ENCODE results near the gene EPHB6.

The EPHB6 gene, protein sequence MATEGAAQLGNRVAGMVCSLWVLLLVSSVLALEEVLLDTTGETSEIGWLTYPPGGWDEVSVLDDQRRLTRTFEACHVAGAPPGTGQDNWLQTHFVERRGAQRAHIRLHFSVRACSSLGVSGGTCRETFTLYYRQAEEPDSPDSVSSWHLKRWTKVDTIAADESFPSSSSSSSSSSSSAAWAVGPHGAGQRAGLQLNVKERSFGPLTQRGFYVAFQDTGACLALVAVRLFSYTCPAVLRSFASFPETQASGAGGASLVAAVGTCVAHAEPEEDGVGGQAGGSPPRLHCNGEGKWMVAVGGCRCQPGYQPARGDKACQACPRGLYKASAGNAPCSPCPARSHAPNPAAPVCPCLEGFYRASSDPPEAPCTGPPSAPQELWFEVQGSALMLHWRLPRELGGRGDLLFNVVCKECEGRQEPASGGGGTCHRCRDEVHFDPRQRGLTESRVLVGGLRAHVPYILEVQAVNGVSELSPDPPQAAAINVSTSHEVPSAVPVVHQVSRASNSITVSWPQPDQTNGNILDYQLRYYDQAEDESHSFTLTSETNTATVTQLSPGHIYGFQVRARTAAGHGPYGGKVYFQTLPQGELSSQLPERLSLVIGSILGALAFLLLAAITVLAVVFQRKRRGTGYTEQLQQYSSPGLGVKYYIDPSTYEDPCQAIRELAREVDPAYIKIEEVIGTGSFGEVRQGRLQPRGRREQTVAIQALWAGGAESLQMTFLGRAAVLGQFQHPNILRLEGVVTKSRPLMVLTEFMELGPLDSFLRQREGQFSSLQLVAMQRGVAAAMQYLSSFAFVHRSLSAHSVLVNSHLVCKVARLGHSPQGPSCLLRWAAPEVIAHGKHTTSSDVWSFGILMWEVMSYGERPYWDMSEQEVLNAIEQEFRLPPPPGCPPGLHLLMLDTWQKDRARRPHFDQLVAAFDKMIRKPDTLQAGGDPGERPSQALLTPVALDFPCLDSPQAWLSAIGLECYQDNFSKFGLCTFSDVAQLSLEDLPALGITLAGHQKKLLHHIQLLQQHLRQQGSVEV

DNA sequence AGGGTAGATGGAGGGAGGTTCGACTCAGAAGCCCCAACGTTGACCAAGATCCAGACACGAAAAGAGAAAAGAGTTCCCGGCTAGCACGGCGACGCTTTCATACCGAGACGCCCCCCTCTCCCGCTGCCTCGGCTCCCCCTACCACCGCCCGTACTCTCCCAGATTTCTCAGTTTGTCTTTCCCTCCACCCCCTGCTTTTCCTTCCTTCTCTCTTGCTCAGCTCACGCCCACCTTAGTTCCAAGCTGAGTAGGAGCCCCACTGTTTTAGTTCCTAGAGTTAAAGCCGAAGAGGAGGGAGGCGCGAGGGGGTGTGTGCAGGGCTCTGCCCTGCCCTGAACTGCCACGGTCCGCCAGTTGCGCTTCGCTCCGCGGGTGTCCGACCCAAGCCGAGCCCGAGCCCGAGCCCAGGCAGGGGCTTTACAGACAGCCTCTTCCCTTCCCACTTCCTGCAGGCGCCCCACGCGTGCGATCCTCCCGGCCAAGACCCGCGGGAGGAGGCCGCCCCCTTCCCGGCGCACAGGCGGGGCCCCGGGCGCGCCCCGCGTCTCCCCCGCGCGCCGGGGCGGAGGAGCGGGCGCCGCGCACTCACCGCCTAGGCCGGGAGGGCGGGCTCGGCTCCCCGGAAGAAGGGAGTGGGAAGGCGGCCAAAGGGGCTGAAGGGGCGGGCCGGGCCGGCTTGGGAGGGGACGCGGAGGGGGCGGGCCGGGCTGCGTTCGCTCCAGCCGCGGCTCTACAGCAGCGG lies at the start of gene EPHB6:
EPHB6 (plus strand) TSS at position 705 of the 742 bp plus-strand sequence. CDS start 8,152 bp downstream, outside the sequence.
- DNase-seq, result peak; percentile 69 to 75

DNA sequence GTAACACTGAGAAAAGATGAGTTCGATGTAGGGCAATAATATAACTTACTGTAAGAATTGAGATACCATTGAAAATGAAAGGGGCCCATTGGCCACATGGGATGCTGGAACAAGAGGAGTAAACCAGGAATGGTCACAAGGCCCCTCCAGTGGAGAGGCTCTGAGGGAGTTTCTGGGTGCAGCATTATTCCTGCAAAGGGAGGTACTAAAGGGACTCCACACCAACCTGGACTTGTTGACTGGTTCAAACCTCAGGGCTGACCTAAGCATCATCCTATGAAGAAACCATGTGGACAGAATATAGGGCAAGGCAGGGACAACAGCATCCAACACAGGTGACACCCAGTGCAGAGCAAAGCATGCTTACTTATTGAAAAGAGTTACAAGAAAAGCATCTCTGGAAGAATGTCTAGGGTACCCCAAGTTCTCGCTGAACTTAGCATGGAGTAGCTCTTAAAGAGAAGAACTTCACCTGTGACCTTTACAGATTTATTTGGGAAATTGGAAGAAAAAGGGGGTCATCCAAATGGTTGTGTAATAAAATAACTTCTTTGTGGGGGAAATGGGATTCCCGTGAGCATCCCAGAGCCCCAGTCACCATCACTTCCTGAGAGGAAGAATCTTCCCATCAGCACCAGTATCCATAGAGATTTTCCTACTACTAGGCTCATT lies 49.4 kb upstream of the EPHB6 start:
- peak; percentile 36 to 38 for DNase-seq

DNA sequence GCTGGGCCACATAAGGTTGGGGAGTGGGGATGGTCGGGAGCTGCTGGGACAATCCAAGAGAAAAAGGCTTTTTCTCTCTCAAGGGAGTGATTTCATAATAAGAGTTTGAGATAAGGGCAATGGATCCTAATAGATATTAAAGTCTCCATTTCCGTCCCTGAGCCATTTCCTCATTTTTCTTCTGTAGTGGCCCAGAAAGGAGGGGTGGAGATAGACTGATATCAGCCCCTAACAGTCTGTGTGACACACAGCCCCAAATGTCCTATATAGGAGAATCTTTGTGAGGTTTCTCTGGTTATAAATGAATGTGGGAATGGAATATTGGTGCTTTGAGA lies 48.9 kb upstream of the EPHB6 start:
- DNase-seq, result no peak

DNA sequence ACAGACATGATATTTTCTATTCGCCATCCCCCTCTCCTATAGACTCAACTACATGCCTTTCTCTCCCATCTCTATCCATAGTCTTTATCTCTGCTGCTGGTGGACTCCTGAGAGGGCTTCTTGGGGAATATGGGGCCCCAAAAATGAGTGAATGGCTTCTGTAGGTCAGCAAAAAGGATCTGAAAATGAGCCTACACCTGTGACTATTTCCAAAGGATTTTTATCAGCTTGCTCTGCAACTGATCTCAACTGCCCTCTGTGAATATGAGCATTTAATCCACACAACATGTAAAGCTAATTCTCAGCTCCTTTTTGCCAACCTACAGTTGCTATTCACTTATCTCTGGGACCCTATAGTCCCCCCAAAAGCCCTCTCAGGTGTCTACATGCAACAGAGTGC lies 47.9 kb upstream of the EPHB6 start:
- DNase-seq, result peak; percentile 47 to 52

DNA sequence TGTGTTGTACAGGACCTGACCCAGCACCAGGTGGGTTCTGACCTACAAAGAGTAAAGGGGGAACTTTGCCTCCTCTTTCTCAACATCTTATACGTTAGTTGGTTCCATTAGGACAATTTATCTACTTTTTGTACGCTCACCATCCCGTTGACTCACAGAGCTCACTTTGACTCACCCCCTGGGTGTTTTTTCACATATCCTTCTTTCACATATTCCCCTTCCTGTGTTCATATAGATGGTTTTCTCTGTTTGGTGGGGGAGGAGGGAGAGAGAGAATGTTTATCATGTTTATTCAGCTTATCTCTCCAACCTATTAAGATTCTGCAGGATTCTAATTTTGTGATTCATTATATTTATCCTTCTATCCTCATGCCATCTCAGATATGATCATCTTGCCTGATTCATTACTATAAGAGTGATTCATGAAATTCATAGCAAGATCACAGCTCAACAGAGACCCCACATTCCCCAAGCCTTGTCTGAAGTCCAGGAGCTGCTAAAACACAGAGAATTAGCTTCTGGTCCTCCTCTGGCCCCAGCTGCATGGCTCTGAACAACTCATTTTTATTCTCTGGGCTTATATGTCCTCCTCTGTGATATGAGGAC lies 46.9 kb upstream of the EPHB6 start:
- peak; percentile 51 to 61 for DNase-seq

DNA sequence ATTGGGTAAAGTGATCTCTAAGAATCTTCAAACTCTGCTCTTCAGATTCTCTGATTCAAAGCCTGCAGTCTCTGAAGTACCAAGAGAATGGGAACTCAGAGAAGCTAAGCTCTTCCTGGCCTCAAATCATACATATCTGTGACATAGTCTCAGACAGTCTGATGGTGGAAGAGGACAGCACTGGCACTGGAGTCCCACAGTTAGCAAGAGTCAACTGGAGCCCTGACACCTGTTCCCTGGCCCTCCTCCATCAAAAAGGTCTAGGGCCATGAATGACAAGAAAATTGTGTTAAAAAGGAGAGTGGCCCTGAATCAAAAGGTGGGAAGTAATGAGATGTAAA lies 46.4 kb upstream of the EPHB6 start:
- DNase-seq, result no peak

DNA sequence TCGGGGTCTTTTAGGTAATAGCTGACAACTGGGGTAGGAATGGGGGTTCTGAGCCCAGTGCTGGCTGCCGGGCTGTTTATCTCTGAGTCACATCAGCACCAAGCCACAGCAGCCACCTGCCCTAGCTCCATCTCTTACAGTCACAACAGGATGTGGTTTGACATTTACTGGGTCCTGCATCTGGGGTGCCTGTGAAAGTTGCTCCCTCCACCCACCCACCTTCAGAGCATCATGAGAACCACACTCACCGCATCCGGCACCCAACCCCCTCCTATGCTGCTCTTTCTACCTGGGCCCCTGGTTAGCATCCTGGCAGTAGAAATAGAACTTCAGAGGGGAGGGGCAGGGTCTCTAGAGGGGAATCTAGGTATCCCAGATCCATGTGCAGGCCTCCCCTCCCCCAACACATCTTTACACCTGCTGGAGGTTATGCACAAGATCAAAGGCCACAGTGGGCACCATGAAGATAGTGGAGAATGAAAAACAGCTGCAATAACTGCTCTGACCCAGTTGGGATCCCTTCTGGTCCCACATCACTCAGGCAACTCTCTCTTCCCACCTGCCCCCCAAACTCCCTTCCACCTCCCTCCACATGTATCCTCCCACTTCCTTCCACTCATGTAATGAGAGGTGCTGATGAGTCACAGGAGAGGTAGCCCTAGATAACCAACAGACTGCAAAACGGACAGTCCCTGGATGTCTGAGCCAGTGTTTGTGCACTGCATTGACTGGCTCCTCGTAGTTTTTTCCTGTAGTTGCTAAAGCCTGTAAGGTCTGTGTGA lies 45.9 kb upstream of the EPHB6 start:
- peak; percentile 93 to 94 for DNase-seq

DNA sequence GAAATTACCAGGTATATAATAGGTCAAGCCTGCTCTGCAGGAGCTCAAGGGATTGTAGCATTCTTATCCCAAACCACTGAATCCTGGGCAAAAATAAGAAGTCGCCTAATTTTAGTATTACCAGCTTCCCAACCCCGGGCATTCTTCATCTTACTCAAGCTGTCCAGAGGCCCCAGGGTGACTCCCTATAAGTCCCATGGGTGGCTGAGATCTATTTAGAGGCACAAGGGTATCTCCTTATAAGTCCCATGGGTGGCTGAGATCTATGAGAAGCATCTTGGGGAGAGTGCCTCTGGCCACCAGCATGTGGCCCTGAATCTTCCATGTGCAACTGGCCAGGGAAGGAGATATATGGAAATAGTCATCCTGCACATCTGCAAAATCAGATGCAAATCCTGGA lies 45.2 kb upstream of the EPHB6 start:
- peak; percentile 53 to 60 for DNase-seq

DNA sequence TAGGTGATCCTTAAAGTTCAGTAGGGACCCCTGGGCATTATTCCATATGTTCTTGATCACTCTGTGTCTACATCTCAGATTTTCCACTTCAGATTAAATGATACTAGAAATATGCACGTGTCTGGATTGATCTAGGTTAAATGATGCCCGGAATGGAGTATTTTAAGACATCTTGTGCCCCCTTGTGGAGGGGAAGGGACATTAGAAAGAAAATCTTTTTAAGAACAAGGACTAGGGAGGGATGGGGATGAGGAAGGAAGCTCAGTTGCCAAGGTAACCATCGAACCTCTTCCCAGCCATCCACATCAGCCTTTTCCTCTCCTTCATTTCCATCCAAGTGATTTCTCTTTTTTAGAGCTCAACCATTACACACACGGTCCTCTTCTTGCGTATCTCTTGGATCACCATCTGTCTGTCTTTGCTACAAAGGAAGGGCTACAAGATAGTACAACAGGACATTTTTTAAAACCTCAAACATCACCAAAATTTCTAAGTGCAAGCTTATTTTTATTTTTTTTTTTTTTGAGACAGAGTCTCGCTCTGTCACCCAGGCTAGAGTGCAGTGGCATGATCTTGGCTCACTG lies 43.6 kb upstream of the EPHB6 start:
- peak in 1 of 2 experiments; percentile 46 for DNase-seq

DNA sequence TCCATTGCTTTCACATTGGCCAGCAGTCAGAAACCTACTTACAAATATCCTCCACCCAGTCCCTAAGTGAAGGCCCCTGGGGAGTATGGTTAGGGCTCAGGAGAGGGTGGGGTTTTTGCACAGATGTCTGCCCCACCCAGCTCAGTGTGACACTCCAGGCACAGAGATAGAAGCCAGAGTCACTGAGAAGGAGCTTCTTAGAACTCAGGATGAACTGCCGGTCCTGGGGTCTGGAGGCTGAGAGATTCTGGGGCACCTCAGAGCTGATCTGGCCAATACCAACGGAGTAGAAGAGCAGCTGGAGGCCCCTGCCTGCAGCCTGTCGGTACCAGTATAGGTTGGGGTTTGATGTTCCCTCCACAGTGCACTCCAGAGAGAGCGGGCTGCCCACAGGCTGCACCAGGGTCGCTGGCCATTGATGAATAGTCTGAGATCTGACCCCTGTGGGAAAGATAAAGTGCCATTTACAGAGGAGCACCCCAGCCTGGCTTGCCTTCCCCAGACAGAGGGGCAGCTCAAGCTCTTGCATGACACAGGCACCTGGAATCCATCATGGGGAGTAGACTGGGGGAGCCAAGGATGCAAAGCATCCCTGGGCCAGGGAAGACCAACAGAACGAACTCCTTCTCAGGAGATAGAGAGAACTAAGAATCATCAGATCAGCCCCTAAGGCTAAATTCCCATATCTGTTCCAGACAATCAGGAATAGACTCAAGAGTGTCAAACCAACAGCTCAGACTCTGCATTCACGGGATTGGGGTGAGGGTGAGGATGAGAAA lies 42.2 kb upstream of the EPHB6 start:
- DNase-seq, result no peak

DNA sequence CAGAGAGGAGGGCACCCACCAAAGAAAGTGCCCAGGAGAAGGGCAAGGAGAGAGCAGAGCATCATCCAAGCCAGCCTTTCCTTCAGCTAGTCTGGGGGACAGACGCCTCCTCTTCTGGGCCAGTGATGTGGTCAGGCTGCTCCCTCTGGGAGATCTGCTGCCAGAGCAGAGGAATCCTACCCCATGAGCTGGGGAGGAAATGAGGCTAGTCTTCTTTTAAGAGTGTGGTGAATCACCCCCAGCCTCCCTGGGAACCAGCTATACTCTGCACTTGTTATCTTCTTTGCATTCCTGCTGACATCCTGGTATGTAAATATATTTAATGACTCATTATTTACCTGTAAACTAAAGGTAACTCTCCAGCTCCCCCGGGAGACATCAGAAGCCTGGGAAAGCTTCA lies 41.6 kb upstream of the EPHB6 start:
- DNase-seq, result no peak

DNA sequence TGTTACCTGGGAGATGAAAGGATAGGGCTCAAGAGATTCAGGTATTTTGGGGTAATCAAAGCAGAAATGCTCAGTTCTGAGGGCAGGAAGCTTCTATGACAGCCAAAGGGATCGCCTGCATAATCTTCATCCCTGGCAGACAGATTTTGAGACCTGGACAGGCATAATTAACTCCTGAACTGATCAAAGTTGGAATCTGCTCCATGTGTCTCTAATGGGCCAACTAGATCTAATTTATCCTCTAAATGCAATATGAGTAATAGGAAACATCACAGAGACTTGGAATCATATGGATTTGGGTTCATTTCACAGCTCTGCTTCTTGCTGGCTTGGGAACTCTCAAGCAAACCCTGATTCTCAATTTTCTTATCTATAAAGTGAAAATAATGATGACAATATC lies 41.2 kb upstream of the EPHB6 start:
- DNase-seq, result no peak

DNA sequence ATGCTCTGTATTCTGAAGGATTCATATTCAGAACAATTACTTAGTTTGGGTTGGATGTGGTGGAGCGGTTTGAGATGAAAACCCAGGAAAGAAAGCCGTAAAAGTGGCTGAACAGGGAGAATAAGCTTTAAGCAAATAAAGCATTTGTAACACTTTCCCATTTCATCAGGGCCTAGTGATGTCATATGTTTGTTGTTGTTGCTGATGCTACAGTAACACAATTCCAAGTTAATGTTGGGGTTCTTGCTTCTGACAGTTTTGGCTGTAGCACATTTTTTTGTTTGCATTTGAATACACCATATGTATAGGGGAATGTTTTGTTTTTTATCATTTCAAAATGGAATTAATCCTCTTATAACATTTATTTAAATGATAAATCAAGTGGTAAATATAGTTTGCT lies 40.4 kb upstream of the EPHB6 start:
- DNase-seq, result no peak

DNA sequence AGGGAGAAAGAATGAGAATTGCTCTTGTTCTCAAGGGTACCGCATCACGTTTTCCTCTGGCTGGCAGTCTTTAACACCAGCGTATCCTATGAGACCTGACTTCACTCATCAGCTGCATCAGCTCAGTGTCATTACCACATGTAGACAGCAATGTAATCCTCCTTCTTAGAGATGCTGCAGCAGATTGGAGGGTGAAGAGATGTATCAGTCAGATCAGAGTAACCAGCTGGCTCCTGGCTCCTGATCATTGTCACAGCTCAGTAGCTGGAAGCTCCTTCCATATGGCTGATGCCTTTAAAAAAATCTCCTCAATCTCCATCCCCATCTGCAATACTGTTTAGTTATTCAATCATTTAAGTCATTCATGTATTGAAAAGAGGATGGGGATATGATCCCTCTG lies 39.7 kb upstream of the EPHB6 start:
- DNase-seq, result no peak

DNA sequence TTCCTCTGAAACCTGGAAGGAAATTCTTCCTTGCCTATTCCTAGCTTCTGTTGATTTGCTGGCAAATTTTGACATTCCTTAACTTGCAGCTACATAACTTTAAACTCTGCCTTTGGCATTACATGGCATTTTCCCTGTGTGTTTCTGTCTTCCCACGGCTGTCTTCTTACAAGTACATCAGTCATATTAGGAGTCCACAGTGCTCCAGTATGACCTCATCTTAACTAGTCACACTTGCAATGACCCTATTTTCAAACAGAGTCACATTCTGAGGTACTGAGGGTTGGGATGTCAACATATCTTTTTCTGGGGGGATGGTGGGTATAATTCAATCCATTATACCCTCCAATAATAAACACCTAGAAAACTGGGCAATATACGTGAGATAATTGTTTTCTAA lies 37.4 kb upstream of the EPHB6 start:
- no peak for DNase-seq

DNA sequence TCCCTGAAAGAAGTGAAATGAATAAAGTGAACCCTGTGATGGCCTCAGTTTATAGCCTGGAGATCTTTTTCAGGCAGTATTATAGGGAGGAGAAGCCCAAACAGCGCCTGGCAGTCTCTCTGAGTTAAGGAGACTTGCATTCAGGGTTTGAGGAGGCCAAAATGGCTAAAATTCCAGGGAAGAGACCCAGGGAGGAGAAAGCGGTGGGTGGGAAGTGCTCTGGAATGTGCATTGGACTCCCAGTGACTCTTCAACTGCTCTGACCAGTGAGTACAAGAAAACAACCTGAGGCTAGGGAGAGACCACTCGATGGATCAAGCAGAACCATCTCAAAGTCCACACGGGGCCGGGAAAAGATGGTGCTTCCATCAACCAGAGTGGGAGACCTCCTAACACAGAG lies 35.3 kb upstream of the EPHB6 start:
- DNase-seq, result no peak

DNA sequence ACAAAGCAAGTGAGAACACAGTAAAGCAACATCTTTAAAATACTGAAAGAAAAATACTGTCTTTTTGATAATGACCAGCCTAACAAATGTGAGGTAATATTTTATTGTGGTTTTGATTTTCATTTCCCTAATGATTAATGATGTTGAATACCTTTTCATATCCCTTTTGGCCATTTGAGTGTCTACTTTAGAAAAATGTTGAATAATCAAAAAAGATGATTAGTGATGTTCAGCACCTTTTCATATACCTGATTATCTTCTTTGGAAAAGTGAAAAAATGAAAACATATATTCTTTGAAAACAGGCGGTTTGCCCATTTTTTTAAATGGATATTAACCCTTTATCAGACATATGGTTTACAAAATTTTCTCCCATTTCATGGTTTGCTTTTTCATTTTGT lies 32.2 kb upstream of the EPHB6 start:
- no peak for DNase-seq

DNA sequence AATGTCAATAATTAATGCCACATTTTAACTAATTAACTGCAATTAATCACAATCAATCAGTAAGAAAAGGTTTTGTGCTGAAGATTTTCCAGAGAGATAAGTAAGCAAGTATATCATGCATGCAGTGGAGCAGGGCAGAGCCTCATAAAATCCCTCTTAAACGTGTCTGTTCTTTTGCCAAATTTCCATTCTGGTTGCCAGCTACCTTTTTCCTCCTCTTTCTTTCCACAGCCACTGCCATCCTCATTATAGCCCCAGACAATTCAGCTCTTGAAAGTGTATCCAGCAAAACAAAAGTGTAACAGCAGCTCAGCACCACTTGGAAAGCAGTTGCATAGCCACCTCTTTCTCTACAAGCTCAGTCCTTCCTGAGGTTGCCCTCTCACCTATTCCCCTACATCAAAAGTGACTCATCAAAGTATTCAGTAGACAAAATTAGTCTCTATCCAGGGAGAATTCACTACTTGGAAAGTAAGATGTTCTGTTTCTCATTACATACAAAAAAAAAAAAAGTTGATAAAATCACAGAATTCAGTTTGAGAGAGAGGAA lies 26.9 kb upstream of the EPHB6 start:
- DNase-seq, result no peak

DNA sequence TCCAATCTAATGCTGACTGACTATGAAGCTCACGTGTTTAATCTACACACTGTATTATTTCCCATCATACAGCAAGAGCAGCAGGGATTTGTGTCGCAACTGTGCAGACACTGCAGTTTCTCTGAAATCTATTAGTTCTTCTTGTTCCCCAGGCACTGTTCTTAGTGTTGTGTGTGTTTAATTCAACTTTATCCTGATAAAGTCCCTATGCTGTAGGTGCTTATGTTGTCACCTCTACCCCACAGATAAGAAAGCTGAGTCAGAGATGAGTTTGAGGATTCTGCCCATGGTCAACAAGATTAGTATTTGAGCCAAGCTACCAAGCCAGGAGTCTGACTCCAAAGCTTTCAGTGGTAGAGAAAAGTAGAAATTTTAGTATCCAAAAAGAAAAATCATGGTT lies 22.5 kb upstream of the EPHB6 start:
- DNase-seq, result no peak

All from activated T-cell treated with anti-CD3 and anti-CD28 coated beads, Interleukin-2, amount 50 U/mL, for 48 hours (primary cell).